Measurements from ENCODE around the gene DUOXA1. TPM values are rescaled to one million over a fixed set of nuclear protein-coding genes. Genes with fewer than 3 reads are reported as not detected.

Gene DUOXA1
- total RNA-seq, 1 donor: not detected

GRCh38 chr15:45099549-45100165 lies 30.0 kb downstream of the DUOXA1 start:
- TF ChIP-seq CTCF (IDR thresholded peaks at IDR 0.05; ENCODE audit: insufficient read depth, low read depth, low read length): no peak
- H3K4me3 ChIP-seq (ENCODE audit: low read depth, low read length): no peak overlapping the region
- no peak for DNase-seq (ENCODE audit: low read depth)

GRCh38 chr15:45097466-45097865 lies 32.2 kb downstream of the DUOXA1 start:
- TF ChIP-seq CTCF (IDR thresholded peaks at IDR 0.05; ENCODE audit: insufficient read depth, low read depth, low read length): no peak
- no peak overlapping the region for H3K4me3 ChIP-seq (ENCODE audit: low read depth, low read length)
- no peak for DNase-seq (ENCODE audit: low read depth)

GRCh38 chr15:45095661-45096060 lies 34.0 kb downstream of the DUOXA1 start:
- TF ChIP-seq CTCF (IDR thresholded peaks at IDR 0.05; ENCODE audit: insufficient read depth, low read depth, low read length): no peak
- no peak overlapping the region for H3K4me3 ChIP-seq (ENCODE audit: low read depth, low read length)
- no peak for DNase-seq (ENCODE audit: low read depth)

- no peak overlapping the region for H3K4me3 ChIP-seq (ENCODE audit: low read depth, low read length)
- no peak for TF ChIP-seq CTCF (IDR thresholded peaks at IDR 0.05; ENCODE audit: insufficient read depth, low read depth, low read length)
- no peak for DNase-seq (ENCODE audit: low read depth)
These were observed 35.3 kb downstream of the DUOXA1 start for GRCh38 chr15:45094358-45094730.

- DNase-seq (ENCODE audit: low read depth): no peak
- H3K4me3 ChIP-seq (ENCODE audit: low read depth, low read length): no peak overlapping the region
- TF ChIP-seq CTCF (IDR thresholded peaks at IDR 0.05; ENCODE audit: insufficient read depth, low read depth, low read length): no peak
These were observed 35.9 kb downstream of the DUOXA1 start for GRCh38 chr15:45093622-45094357.

GRCh38 chr15:45093013-45093412 lies 36.7 kb downstream of the DUOXA1 start:
- TF ChIP-seq CTCF (IDR thresholded peaks at IDR 0.05; ENCODE audit: insufficient read depth, low read depth, low read length): no peak
- no peak for DNase-seq (ENCODE audit: low read depth)
- H3K4me3 ChIP-seq (ENCODE audit: low read depth, low read length): no peak overlapping the region
